ENCODE measurements around the gene GABRG3.

GRCh38 chr15:26983822-26984221 is 12.8 kb downstream of the GABRG3 start:
- no peak for TF ChIP-seq CTCF (IDR thresholded peaks at IDR 0.05; ENCODE audit: poor library complexity)
- TF ChIP-seq EZH2 (IDR thresholded peaks at IDR 0.05; ENCODE audit: borderline replicate concordance): no peak
- no peak for TF ChIP-seq EZH2phosphoT487 (IDR thresholded peaks at IDR 0.05; ENCODE audit: low read depth, severe bottlenecking, unreplicated experiment)
